ENCODE data around the gene RASSF1.
A peak's percentile ranks its signal among the peaks of the same experiment; 100 is the strongest.

The RASSF1 gene, protein sequence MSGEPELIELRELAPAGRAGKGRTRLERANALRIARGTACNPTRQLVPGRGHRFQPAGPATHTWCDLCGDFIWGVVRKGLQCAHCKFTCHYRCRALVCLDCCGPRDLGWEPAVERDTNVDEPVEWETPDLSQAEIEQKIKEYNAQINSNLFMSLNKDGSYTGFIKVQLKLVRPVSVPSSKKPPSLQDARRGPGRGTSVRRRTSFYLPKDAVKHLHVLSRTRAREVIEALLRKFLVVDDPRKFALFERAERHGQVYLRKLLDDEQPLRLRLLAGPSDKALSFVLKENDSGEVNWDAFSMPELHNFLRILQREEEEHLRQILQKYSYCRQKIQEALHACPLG

DNA sequence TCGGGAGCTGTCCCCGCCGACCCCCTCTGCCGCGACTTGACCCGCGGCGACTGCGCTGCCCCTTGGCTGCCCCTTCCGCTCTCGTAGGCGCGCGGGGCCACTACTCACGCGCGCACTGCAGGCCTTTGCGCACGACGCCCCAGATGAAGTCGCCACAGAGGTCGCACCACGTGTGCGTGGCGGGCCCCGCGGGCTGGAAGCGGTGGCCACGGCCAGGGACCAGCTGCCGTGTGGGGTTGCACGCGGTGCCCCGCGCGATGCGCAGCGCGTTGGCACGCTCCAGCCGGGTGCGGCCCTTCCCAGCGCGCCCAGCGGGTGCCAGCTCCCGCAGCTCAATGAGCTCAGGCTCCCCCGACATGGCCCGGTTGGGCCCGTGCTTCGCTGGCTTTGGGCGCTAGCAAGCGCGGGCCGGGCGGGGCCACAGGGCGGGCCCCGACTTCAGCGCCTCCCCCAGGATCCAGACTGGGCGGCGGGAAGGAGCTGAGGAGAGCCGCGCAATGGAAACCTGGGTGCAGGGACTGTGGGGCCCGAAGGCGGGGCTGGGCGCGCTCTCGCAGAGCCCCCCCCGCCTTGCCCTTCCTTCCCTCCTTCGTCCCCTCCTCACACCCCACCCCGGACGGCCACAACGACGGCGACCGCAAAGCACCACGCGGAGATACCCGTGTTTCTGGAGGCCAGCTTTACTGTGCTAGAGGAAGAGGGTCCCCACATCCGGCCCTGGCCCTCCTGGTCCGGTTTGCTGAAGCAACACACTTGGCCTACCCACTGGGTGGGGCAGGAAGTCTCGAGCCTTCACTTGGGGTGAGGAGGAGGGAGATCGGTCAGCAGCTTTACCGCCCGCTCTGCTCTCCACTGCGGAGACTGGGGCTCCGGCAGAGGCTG lies at the start of gene RASSF1:
TSS of gene RASSF1 (minus strand) at position 389 of the 882 bp plus-strand sequence. CDS start at position 358, 31 bp downstream.
- H3K27ac ChIP-seq, result no peak within 1 kb of the TSS

DNA sequence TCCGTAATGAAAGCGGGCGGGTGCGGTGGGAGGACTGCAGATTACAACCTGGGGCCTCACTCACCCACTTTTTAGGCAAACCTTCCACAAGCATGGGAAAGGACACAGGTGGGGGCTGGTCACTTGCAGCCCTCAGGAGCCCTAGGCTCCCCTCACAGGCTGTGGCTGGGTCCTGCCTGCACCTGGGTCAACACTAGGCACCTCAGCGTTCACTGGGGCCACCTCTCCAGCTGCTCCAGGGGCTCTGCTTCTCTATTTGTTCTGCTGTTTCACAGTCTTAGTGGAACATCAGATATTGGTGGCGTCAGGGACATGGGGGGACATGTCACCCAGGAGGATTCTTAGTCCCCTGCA lies 48.8 kb upstream of the RASSF1 start:
- TF ChIP-seq, protein P1, sequence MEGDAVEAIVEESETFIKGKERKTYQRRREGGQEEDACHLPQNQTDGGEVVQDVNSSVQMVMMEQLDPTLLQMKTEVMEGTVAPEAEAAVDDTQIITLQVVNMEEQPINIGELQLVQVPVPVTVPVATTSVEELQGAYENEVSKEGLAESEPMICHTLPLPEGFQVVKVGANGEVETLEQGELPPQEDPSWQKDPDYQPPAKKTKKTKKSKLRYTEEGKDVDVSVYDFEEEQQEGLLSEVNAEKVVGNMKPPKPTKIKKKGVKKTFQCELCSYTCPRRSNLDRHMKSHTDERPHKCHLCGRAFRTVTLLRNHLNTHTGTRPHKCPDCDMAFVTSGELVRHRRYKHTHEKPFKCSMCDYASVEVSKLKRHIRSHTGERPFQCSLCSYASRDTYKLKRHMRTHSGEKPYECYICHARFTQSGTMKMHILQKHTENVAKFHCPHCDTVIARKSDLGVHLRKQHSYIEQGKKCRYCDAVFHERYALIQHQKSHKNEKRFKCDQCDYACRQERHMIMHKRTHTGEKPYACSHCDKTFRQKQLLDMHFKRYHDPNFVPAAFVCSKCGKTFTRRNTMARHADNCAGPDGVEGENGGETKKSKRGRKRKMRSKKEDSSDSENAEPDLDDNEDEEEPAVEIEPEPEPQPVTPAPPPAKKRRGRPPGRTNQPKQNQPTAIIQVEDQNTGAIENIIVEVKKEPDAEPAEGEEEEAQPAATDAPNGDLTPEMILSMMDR (conservative IDR thresholded peaks at IDR 0.05), result no peak

More for the DNA sequence above, at the start of gene RASSF1:
- TF ChIP-seq, protein P1 (conservative IDR thresholded peaks at IDR 0.05), result no peak

DNA sequence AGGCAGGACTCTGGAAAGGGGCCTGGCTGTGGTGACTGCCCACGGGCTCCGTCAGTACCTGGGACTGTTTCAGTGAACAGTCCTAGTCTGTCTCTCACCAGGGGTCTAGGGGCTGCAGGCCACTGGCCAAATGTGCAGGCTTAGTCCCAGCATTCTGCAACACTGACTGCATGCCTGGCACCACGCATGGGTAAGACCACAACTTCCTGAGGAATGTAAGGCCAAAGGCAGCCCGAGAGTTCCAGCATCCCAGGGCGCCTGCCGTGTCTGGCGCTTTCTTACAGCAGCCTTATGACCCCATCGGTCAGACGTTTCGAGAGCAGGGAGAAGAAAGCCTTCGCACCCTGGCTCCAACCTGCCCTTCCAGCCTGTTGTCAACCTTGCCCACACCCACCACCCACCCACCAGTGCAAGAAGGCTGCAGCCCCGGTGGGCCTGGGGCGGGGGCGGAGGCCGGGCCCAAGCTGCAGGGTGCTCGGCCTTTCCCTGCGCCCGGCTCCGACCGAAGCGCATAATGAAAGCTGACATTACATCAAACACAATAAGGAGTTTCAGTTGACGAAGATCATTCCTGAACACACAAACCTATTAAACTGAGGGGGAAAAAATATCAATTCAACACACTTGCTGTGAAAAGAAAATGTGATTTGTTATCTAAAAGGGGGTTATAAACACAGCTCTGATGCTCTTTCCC lies 48.2 kb upstream of the RASSF1 start:
- TF ChIP-seq, protein P1 (conservative IDR thresholded peaks at IDR 0.05), result peak; percentile 11; the same call in 1 of the 2 replicates
- H3K27ac ChIP-seq, result no peak overlapping the region

More for the DNA sequence above, 48.8 kb upstream of the RASSF1 start:
- H3K27ac ChIP-seq, result no peak overlapping the region

DNA sequence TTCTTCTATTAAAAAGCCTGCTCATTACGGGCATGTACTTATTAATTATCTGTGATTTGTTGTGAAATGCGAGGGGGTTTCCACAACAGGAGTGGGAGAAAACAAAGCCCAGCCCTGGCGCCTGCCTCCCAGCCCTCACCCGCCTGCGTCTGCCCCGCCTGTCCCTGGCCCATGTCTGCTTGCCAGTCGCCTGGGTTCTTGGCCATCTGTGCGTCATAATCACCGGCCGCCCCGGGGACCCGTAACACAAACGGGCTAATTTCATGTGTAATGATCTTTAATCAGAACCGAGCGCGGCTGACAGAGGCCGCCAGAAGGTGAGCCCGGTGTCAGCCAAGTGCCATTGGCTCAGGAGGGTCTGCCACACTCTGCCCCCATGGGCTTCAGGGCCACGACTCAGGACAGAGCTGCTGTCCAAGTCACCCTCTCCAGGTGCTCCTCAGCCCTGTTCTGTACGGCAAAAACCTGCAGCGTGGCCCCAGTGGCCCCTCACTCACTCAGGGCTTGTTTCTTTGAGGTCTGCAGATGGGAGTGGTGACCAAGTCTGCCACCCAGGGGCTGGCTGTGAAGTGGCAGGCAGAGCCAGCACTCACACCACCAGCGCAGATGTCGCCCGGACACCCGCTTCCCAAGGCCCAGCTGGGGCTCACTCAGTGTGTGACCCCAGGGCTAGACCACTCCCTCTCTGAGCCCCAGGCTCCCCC lies 47.5 kb upstream of the RASSF1 start:
- TF ChIP-seq, protein P1 (conservative IDR thresholded peaks at IDR 0.05), result peak; percentile 46; the same call in 1 of the 2 replicates
- H3K27ac ChIP-seq, result no peak overlapping the region

DNA sequence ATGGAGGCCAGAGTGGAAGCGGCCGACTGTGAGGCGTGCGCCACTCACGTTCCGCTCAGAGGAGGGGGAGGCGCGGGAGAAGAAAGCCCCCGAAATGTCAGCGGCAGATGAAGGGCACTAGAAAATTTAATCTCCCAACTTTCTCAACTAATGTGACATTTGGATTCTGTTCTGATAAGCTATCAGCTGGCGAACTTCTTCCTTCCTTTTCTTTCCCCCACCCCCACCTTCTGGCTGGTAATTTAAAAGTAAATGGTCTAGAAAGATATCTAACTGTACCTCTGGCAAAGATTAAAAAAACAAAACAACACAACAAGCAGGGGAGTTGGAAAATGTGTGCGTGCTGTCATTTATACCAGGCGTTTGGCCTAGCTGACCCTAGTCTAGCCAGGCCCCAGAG lies 45.1 kb upstream of the RASSF1 start:
- TF ChIP-seq, protein P1 (conservative IDR thresholded peaks at IDR 0.05), result no peak
- no peak overlapping the region for H3K27ac ChIP-seq

DNA sequence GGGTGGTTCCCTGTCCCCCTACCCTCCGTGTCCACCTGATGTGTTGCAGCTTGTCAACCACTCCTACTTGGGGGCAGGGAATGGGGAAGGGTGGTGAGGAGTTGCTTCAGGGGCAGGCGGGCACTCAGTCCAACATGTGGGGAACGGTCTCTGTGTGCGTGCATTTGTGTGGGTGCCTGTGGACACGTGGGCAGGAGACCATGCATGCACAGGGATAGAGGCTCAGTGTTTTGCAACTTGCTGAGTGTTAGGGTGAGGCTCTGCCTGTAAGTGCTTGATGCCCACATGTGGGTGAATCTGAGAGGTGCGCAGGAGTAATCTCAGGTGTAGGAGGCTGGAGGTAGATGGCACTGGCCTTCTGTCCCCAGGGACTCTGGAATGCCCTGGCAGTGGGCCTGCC lies 43.1 kb upstream of the RASSF1 start:
- no peak overlapping the region for H3K27ac ChIP-seq
- TF ChIP-seq, protein P1 (conservative IDR thresholded peaks at IDR 0.05), result no peak

Measured in VCaP (cell line).